NT2/D1 (cell line): ENCODE data around the gene ITPRID2.

Experiments
- SUZ12 ChIP-seq: IDR thresholded peaks from 2 replicates; pipeline ENCODE4 v1.6.1; 2011; ENCODE audit not compliant: insufficient read length, insufficient read depth; ENCODE audit errors: extremely low read depth
- YY1 ChIP-seq: IDR thresholded peaks from 2 replicates; pipeline ENCODE4 v1.6.1; 2011; ENCODE audit not compliant: insufficient read length, insufficient read depth
- ZNF274 ChIP-seq: IDR thresholded peaks from 2 replicates; pipeline ENCODE4 v1.6.1; 2011; ENCODE audit warnings: mild to moderate bottlenecking, low read depth, low read length

- no peak for TF ChIP-seq ZNF274
- TF ChIP-seq SUZ12, result no peak
- no peak for TF ChIP-seq YY1
Measured at GRCh38 chr2:181895818-181896217, 4.3 kb downstream of the ITPRID2 start.
